ENCODE results near the gene UBR2. TPM values are rescaled to one million over a fixed set of nuclear protein-coding genes. Genes with fewer than 3 reads are reported as not detected.

The UBR2 gene
- total RNA-seq, 4 donors from 2014 or later: 29.2 to 39.5 (median 30.6) TPM

DNA sequence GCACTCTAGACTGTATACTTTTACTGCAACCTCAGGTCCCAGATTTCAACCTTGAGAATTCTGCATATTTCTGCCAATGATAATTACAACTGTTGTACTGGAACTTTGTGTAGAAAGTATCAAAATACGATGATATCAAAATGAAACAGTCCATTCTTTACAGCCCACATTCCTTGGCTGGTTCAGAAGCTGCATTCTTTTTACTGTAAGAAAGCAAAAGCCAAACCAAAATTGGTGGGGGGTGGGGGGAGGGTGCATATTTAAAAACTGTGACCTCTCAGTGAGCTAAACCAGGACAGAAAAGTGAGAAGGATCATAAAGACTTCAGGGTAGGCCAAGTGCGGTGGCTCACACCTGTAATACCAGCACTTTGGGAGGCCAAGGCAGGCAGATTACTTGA lies 41.8 kb upstream of the UBR2 start:
- H3K27ac ChIP-seq: no peak overlapping the region
- 53 to 54% methylated on average over 2 of the region's 2 CpGs for WGBS, 2 donors
- no peak overlapping the region for H3K4me3 ChIP-seq
- no peaks in the 10 kb centered on the region for H3K27me3 ChIP-seq
- no peaks in the 10 kb centered on the region for H3K36me3 ChIP-seq
- no peak for TF ChIP-seq POLR2A (IDR thresholded peaks at IDR 0.05)
- TF ChIP-seq EP300 (IDR thresholded peaks at IDR 0.05): no peak
- TF ChIP-seq, protein P1, sequence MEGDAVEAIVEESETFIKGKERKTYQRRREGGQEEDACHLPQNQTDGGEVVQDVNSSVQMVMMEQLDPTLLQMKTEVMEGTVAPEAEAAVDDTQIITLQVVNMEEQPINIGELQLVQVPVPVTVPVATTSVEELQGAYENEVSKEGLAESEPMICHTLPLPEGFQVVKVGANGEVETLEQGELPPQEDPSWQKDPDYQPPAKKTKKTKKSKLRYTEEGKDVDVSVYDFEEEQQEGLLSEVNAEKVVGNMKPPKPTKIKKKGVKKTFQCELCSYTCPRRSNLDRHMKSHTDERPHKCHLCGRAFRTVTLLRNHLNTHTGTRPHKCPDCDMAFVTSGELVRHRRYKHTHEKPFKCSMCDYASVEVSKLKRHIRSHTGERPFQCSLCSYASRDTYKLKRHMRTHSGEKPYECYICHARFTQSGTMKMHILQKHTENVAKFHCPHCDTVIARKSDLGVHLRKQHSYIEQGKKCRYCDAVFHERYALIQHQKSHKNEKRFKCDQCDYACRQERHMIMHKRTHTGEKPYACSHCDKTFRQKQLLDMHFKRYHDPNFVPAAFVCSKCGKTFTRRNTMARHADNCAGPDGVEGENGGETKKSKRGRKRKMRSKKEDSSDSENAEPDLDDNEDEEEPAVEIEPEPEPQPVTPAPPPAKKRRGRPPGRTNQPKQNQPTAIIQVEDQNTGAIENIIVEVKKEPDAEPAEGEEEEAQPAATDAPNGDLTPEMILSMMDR (IDR thresholded peaks at IDR 0.05): no peak
- DNase-seq (ENCODE audit: low spot score in 2 of 2): no peak
- peaks cover 0 to 8% (median 0%) of the 10 kb centered on the region in 4 donors for H3K9me3 ChIP-seq
- H3K4me1 ChIP-seq: no peaks in the 10 kb centered on the region

DNA sequence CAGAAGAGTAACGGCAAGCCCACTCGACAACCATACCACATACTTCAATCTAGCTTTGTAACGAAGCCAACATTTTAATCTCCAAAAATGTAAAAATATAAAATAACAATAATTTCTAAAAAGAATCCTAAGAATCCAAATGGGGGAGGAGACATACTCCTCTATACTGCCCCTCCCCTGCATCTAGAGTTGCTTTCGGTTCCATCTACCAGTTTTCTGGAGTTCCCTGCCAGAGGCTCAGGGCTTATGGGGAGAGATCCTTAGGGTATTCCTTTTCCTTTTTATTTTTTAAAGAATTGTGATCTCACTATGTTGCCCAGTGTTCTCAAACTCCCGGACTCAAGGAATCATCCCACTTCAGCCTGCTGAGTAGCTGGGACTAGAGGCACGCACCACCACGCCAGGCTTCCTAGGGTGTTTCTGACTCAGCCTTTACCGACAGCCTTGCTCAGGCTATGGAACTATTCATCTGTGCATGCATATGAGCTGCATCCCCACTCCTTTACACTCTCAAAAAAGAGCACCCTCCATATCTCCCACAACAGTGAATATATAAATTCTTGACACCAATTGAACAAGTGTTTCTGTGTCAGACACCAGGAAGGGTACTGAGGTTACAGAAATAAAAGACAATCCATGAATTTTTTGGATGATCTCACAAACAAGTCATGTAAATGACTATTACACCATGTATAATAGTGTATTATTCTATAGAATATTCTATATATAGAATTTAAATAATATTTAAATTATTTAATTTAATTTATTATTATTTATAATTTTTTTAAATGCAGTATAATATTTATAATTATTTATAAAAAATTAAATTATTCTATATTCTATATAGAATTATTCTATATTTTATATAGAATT lies 40.7 kb upstream of the UBR2 start:
- no peak overlapping the region for H3K27ac ChIP-seq
- H3K27me3 ChIP-seq: no peaks in the 10 kb centered on the region
- WGBS, 2 donors: 45 to 46% methylated on average over 8 of the region's 8 CpGs
- DNase-seq (ENCODE audit: low spot score in 2 of 2): no peak
- no peaks in the 10 kb centered on the region for H3K4me1 ChIP-seq
- H3K36me3 ChIP-seq: no peaks in the 10 kb centered on the region
- peaks cover 0 to 8% (median 0%) of the 10 kb centered on the region in 4 donors for H3K9me3 ChIP-seq
- no peak for TF ChIP-seq EP300 (IDR thresholded peaks at IDR 0.05)
- TF ChIP-seq, protein P1 (IDR thresholded peaks at IDR 0.05): no peak
- no peak for TF ChIP-seq POLR2A (IDR thresholded peaks at IDR 0.05)
- peak overlapping the region in 2 of 4 donors; percentile 3 to 4 for H3K4me3 ChIP-seq

DNA sequence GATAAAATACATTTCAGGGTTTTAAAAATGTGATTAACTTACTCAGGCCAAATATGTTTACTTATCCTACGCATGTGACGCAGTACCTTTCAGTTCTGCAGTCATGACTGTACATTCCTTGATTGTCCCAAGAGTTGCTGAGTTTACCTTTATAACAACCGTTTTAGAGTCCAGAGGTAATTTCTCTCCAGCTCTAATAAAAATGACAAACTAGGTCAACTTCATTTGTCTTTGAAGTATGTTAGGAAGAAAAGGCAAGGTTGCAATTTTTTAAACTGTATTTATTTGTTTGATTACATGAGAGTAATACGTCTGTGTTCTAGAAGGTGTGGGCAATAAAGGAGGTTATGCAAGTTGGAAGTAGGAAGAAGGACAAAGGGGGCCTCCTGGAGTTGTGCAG lies 38.6 kb upstream of the UBR2 start:
- DNase-seq (ENCODE audit: low spot score in 2 of 2): no peak
- Histone ChIP-seq H3K27me3 (no peaks in the 10 kb centered on the region), H3K27ac (no peak overlapping the region), H3K9me3 (peaks cover 0 to under 1% (median 0%) of the 10 kb centered on the region in 4 donors), H3K4me1 (no peaks in the 10 kb centered on the region), H3K36me3 (no peaks in the 10 kb centered on the region), H3K4me3 (no peak overlapping the region)
- WGBS, 2 donors: 78 to 85% methylated on average over 4 of the region's 4 CpGs
- no peak for TF ChIP-seq POLR2A (IDR thresholded peaks at IDR 0.05)
- TF ChIP-seq EP300 (IDR thresholded peaks at IDR 0.05): no peak
- TF ChIP-seq, protein P1 (IDR thresholded peaks at IDR 0.05): no peak

DNA sequence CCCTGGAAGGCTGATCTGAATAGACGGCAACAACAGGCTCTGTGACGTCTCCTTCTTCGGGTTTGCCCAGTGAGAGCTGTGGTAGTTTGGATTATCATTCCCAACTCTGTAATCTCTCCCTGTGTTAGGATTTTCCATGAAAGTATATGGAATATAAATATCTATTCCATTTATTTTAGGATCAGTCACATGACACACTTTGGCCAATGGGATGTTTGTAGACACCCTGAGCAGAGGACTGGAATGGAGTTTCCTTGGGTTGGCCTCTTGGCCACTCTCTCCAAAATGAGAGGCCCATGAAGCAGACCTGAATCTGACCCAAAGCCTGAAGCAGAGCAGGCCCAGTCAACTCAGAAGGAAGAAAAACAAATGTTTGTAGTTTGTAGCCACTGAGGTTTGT lies 37.2 kb upstream of the UBR2 start:
- TF ChIP-seq, protein P1 (IDR thresholded peaks at IDR 0.05): no peak
- TF ChIP-seq POLR2A (IDR thresholded peaks at IDR 0.05): no peak
- TF ChIP-seq EP300 (IDR thresholded peaks at IDR 0.05): no peak
- Histone ChIP-seq H3K27me3 (no peaks in the 10 kb centered on the region), H3K4me3 (no peak overlapping the region), H3K9me3 (no peaks in the 10 kb centered on the region), H3K4me1 (no peaks in the 10 kb centered on the region), H3K27ac (no peak overlapping the region), H3K36me3 (no peaks in the 10 kb centered on the region)
- DNase-seq (ENCODE audit: low spot score in 2 of 2): no peak
- WGBS, 2 donors: 90 to 93% methylated on average over 3 of the region's 3 CpGs

DNA sequence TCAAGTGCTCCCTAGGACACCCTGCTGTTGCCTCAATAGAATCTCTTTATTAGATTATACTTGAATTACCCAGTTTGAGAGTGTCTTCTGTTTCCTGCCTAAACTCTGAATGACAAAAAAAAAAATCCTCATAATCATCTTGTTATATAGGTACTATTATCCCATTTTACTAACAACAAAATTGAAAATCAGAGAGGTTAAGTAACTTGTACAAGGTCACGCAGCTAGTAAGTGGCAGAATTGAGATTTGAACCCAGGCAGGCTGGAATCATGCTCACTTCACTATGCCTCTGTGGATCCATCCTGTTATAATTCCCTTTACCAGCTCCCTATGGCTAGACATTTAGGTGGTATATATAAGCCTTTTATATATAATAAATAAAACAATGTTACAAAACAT lies 36.6 kb upstream of the UBR2 start:
- 98% methylated on average over 1 of the region's 1 CpG for WGBS, 2 donors
- TF ChIP-seq POLR2A (IDR thresholded peaks at IDR 0.05) (no peak), EP300 (IDR thresholded peaks at IDR 0.05) (no peak)
- TF ChIP-seq, protein P1 (IDR thresholded peaks at IDR 0.05): no peak
- Histone ChIP-seq H3K27ac (no peak overlapping the region), H3K4me1 (peaks cover 0 to 4% (median 0%) of the 10 kb centered on the region in 4 donors), H3K27me3 (no peaks in the 10 kb centered on the region), H3K9me3 (no peaks in the 10 kb centered on the region), H3K4me3 (no peak overlapping the region), H3K36me3 (no peaks in the 10 kb centered on the region)
- no peak for DNase-seq (ENCODE audit: low spot score in 2 of 2)

Measured in tibial nerve (tissue), 4 donors.